DND-41 (cell line): ENCODE data around the gene IL1RAPL2.

ENCODE experiments used
- ATAC-seq: fragments of 200-7000 bp; cut with Tn5 transposase; 3 replicates; pipeline ENCODE4 v1.9.1; 2021; ENCODE audit warnings: low read depth; ENCODE audit not compliant: insufficient read depth
- DNase-seq: peaks from one replicate; pipeline ENCODE4 v3.0.0-alpha.2; 2020
- H2AFZ ChIP-seq: 2 replicates; pipeline ENCODE4 v1.6.0; 2012; ENCODE audit warnings: low read depth, low read length
- H3K27ac ChIP-seq: 2 replicates; pipeline ENCODE4 v1.5.1; 2012; ENCODE audit warnings: low read length, inconsistent platforms
- H3K27me3 ChIP-seq: fragments of 200-600 bp; sonication (generic); 2 replicates; pipeline ENCODE4 v1.6.0; 2012; ENCODE audit warnings: low read length, mild to moderate bottlenecking, inconsistent platforms; ENCODE audit not compliant: insufficient read depth, poor library complexity
- H3K36me3 ChIP-seq: 2 replicates; pipeline ENCODE4 v1.5.1; 2012; ENCODE audit warnings: low read length, inconsistent platforms; ENCODE audit not compliant: insufficient read depth
- H3K4me1 ChIP-seq: 2 replicates; pipeline ENCODE4 v1.5.1; 2012; ENCODE audit warnings: mild to moderate bottlenecking, low read length; ENCODE audit not compliant: insufficient read depth
- H3K4me2 ChIP-seq: 2 replicates; pipeline ENCODE4 v1.6.0; 2012; ENCODE audit warnings: mild to moderate bottlenecking, moderate library complexity, low read length, inconsistent platforms; ENCODE audit not compliant: insufficient read depth
- H3K4me3 ChIP-seq, 2 experiments: fragments of 200-600 bp in 1 of 2; shearing (Covaris generic) in 1 of 2; 2 replicates each; pipeline ENCODE4 v1.5.1; 2012 to 2016; ENCODE audit warnings: inconsistent platforms in 2 of 2, low read length in 2 of 2, mild to moderate bottlenecking in 2 of 2, low read depth in 1 of 2, moderate library complexity in 1 of 2
- H3K79me2 ChIP-seq: 2 replicates; pipeline ENCODE4 v1.6.0; 2012; ENCODE audit warnings: low read length, inconsistent platforms; ENCODE audit not compliant: insufficient read depth
- H3K9ac ChIP-seq: 2 replicates; pipeline ENCODE4 v1.6.0; 2012; ENCODE audit warnings: low read depth, mild to moderate bottlenecking, inconsistent platforms, low read length, moderate library complexity
- H3K9me3 ChIP-seq: 2 replicates; pipeline ENCODE4 v1.5.1; 2012; ENCODE audit warnings: low read length, moderate library complexity, mild to moderate bottlenecking, inconsistent platforms; ENCODE audit not compliant: insufficient read depth, severe bottlenecking
- H4K20me1 ChIP-seq: 2 replicates; pipeline ENCODE4 v1.6.0; 2012; ENCODE audit warnings: low read length; ENCODE audit not compliant: insufficient read depth
- EZH2 ChIP-seq: IDR thresholded peaks from 3 replicates; pipeline ENCODE4 v1.6.1; 2012; ENCODE audit warnings: borderline replicate concordance, low read depth, mild to moderate bottlenecking, moderate library complexity, low read length, inconsistent platforms; ENCODE audit not compliant: severe bottlenecking
- TF ChIP-seq, protein P1 (sequence below): IDR thresholded peaks from 2 replicates; pipeline ENCODE4 v1.5.1; 2012; ENCODE audit warnings: borderline replicate concordance, low read length, moderate library complexity, mild to moderate bottlenecking; ENCODE audit not compliant: poor library complexity, severe bottlenecking; ENCODE audit errors: extremely low read depth

Gene IL1RAPL2

DNA sequence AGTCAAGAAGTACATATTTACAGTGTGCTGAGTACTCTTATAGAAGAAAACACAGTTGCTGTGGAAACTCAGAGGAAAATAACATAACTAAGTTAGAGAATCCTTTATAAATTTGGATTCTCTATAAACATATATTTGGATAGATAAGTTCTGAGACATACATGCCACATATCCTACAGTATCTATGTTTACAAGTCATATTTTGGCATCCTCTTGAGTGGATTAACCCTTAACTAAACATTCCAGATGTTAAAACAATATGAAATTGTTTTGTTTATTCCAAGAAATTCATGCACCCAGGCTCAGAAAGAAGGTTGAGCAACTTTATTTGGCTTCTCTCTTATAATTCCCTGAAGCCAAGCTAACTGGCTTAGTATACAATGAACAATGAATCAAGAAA is 387.3 kb downstream of the IL1RAPL2 start:
- no peaks in the 10 kb centered on the region for H3K9me3 ChIP-seq

DNA sequence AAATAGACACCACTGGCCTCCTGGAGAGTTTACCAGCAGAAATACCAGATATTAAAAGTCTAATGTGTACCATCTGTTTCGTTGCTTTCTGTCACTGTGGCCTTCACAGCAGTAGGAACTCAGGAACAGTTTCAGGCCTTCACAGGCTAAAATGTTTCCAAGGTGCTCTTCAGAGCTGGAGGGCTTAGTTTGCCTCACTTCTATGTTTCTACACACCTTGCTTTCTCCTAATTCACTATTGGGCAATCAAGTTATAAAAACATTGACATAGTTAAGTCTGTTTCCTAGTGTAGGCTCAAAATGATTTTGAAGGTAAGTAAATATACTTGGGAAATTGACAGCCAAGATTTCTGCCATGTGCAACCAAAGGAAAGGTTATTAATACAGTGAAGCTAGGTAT is 395.9 kb downstream of the IL1RAPL2 start:
- no peaks in the 10 kb centered on the region for H3K4me1 ChIP-seq
- ATAC-seq (no peak), DNase-seq (no peak)
- no peak overlapping the region for H3K4me3 ChIP-seq
- H4K20me1 ChIP-seq = no peaks in the 10 kb centered on the region
- no peak overlapping the region for H3K27ac ChIP-seq
- no peaks in the 10 kb centered on the region for H3K27me3 ChIP-seq
- H3K36me3 ChIP-seq = no peaks in the 10 kb centered on the region
- no peaks in the 10 kb centered on the region for H3K9me3 ChIP-seq
- no peak overlapping the region for H2AFZ ChIP-seq
- H3K9ac ChIP-seq = no peak overlapping the region
- TF ChIP-seq, protein P1, sequence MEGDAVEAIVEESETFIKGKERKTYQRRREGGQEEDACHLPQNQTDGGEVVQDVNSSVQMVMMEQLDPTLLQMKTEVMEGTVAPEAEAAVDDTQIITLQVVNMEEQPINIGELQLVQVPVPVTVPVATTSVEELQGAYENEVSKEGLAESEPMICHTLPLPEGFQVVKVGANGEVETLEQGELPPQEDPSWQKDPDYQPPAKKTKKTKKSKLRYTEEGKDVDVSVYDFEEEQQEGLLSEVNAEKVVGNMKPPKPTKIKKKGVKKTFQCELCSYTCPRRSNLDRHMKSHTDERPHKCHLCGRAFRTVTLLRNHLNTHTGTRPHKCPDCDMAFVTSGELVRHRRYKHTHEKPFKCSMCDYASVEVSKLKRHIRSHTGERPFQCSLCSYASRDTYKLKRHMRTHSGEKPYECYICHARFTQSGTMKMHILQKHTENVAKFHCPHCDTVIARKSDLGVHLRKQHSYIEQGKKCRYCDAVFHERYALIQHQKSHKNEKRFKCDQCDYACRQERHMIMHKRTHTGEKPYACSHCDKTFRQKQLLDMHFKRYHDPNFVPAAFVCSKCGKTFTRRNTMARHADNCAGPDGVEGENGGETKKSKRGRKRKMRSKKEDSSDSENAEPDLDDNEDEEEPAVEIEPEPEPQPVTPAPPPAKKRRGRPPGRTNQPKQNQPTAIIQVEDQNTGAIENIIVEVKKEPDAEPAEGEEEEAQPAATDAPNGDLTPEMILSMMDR = no peak
- TF ChIP-seq EZH2 = no peak
- no peaks in the 10 kb centered on the region for H3K79me2 ChIP-seq
- no peak overlapping the region for H3K4me2 ChIP-seq

More for the DNA sequence above, 387.3 kb downstream of the IL1RAPL2 start:
- TF ChIP-seq, protein P1 = no peak
- TF ChIP-seq EZH2 = no peak
- H2AFZ ChIP-seq = no peak overlapping the region
- no peak overlapping the region for H3K4me2 ChIP-seq
- no peaks in the 10 kb centered on the region for H4K20me1 ChIP-seq
- no peak overlapping the region for H3K4me3 ChIP-seq
- H3K27me3 ChIP-seq = no peaks in the 10 kb centered on the region
- no peaks in the 10 kb centered on the region for H3K4me1 ChIP-seq
- no peaks in the 10 kb centered on the region for H3K36me3 ChIP-seq
- no peak overlapping the region for H3K27ac ChIP-seq
- no peak for DNase-seq
- ATAC-seq = no peak
- no peaks in the 10 kb centered on the region for H3K79me2 ChIP-seq
- H3K9ac ChIP-seq = no peak overlapping the region

DNA sequence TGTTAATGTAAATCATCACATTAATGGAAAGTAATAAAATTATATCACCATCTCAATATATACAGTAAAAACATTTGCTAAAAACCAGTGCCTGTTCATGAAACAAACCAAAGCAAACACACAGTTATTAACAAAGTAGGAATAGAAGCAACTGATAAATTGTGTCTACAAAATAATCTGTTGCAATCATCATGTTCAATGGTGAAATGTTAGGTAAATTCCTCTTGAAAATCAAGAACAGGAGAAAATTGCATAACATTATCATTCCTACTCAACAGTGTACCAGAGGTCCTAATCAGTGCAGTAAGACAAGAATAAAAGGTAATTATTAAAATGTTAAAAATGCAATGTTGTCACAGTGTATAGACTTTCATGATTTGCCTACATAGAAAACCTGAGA is 402.2 kb downstream of the IL1RAPL2 start:
- H2AFZ ChIP-seq = no peak overlapping the region
- ATAC-seq = no peak
- H3K27me3 ChIP-seq = no peaks in the 10 kb centered on the region
- H3K27ac ChIP-seq = no peak overlapping the region
- no peaks in the 10 kb centered on the region for H3K79me2 ChIP-seq
- no peaks in the 10 kb centered on the region for H4K20me1 ChIP-seq
- TF ChIP-seq, protein P1 = no peak
- no peak for TF ChIP-seq EZH2
- no peak overlapping the region for H3K4me2 ChIP-seq
- no peak overlapping the region for H3K9ac ChIP-seq
- no peak for DNase-seq
- H3K36me3 ChIP-seq = no peaks in the 10 kb centered on the region
- H3K9me3 ChIP-seq = no peaks in the 10 kb centered on the region
- H3K4me3 ChIP-seq = no peak overlapping the region
- H3K4me1 ChIP-seq = no peaks in the 10 kb centered on the region

DNA sequence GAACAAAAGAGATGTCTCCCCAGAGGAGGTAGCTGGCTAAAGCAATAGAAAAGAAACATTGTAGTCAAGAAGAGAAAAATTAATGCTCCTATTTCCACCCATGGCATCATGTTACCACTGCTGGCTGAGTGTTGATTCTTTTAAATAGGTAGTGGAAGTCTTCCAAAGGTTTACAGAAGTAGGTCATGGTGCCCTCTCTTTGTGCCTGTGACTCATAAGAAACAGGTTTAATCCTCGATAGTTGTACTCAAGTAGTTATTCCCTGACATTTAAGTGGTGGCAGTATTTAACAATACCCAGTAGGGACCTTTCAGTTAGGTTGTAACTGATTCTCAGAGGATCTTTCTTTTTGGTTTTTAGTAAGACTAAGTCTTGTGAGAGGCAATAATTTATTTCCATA is 406.7 kb downstream of the IL1RAPL2 start:
- H4K20me1 ChIP-seq = no peaks in the 10 kb centered on the region
- H3K27ac ChIP-seq = no peak overlapping the region
- H3K4me1 ChIP-seq = no peaks in the 10 kb centered on the region
- no peak for ATAC-seq
- H3K4me3 ChIP-seq = no peak overlapping the region
- H3K36me3 ChIP-seq = no peaks in the 10 kb centered on the region
- H3K9me3 ChIP-seq = no peaks in the 10 kb centered on the region
- no peak overlapping the region for H3K4me2 ChIP-seq
- no peaks in the 10 kb centered on the region for H3K79me2 ChIP-seq
- H3K9ac ChIP-seq = no peak overlapping the region
- H2AFZ ChIP-seq = no peak overlapping the region
- TF ChIP-seq, protein P1 = no peak
- TF ChIP-seq EZH2 = no peak
- H3K27me3 ChIP-seq = no peaks in the 10 kb centered on the region
- DNase-seq = no peak
